ENCODE results near the gene RAB5IF. TPM values are rescaled to one million over a fixed set of nuclear protein-coding genes. Genes with fewer than 3 reads are reported as not detected.

RAB5IF gene
- total and polyA plus RNA-seq, 2 of the 13 experiments (the other 11 are each of a cell fraction or from before 2014, with no cell fraction given): 261 to 305 TPM

GRCh38 chr20:36573103-36573797 is 32.3 kb upstream of the RAB5IF start, which contains the start of gene TGIF2 (continued):
- TF ChIP-seq ZNF329 (CRISPR knock-in tag; IDR thresholded peaks at IDR 0.05; ENCODE audit: low read depth) (peak; percentile 44; the same call in 1 of the 2 replicates), CBX5 (CRISPR knock-in tag; IDR thresholded peaks at IDR 0.05; ENCODE audit: borderline replicate concordance) (no peak), ZNF256 (CRISPR knock-in tag; conservative IDR thresholded peaks at IDR 0.05) (0 out of 2 replicates have a peak, but pooled peaks have one; percentile 48), REL (CRISPR knock-in tag; conservative IDR thresholded peaks at IDR 0.05) (no peak), ASH2L (IDR thresholded peaks at IDR 0.05; ENCODE audit: insufficient read length, low read depth, low read length) (peak; percentile 89), PTBP1 (IDR thresholded peaks at IDR 0.05; ENCODE audit: low read depth, low read length, poor library complexity, severe bottlenecking) (peak; percentile 59), GATAD2A (CRISPR knock-in tag; IDR thresholded peaks at IDR 0.05) (peak; percentile 78), POGK (CRISPR knock-in tag; conservative IDR thresholded peaks at IDR 0.05) (peak; percentile 88; the same call in 1 of the 2 replicates), RXRB (CRISPR knock-in tag; IDR thresholded peaks at IDR 0.05; ENCODE audit: borderline replicate concordance) (peak; percentile 72), NR2C2 (CRISPR knock-in tag; IDR thresholded peaks at IDR 0.05; ENCODE audit: borderline replicate concordance) (peak; percentile 46; the same call in 1 of the 2 replicates), E2F1 (CRISPR knock-in tag; IDR thresholded peaks at IDR 0.05) (no peak), ATF7-NPFF (CRISPR knock-in tag; IDR thresholded peaks at IDR 0.05; ENCODE audit: low read depth) (peak; percentile 52), PHB2 (IDR thresholded peaks at IDR 0.05; ENCODE audit: partially characterized antibody) (no peak), TFE3 (CRISPR knock-in tag; IDR thresholded peaks at IDR 0.05) (no peak; the same call in 1 of the 2 replicates), GRHL1 (CRISPR knock-in tag; conservative IDR thresholded peaks at IDR 0.05) (no peak), THRA (CRISPR knock-in tag; IDR thresholded peaks at IDR 0.05; ENCODE audit: borderline replicate concordance) (peak; percentile 37; the same call in 1 of the 2 replicates), HIVEP1 (CRISPR knock-in tag; IDR thresholded peaks at IDR 0.05) (peak; percentile 98), NFYB (CRISPR knock-in tag; IDR thresholded peaks at IDR 0.05) (peak; percentile 25; the same call in 1 of the 2 replicates), ZBTB26 (CRISPR knock-in tag; IDR thresholded peaks at IDR 0.05; ENCODE audit: borderline replicate concordance) (no peak), MZF1 (CRISPR knock-in tag; IDR thresholded peaks at IDR 0.05; ENCODE audit: borderline replicate concordance) (no peak; the same call in 1 of the 2 replicates)

Data from HepG2 (cell line).